H9 (cell line): ENCODE data around the gene C10orf120. TPM values are rescaled to one million over a fixed set of nuclear protein-coding genes. Genes with fewer than 3 reads are reported as not detected.

Experiments
- DNase-seq: peaks from one replicate; pipeline ENCODE4 v3.0.0-alpha.2; 2017
- H2AFZ ChIP-seq: one replicate; pipeline ENCODE4 v1.6.1; 2013; ENCODE audit warnings: mild to moderate bottlenecking, low read length, control low read depth, moderate library complexity
- H2AK5ac ChIP-seq: 2 replicates; pipeline ENCODE4 v1.6.1; 2013; ENCODE audit warnings: low read length, control low read depth, mixed read lengths; ENCODE audit not compliant: insufficient read length
- H2BK120ac ChIP-seq: one replicate; pipeline ENCODE4 v1.6.1; 2013; ENCODE audit warnings: low read depth, mild to moderate bottlenecking, low read length, control low read depth, inconsistent platforms; ENCODE audit not compliant: poor library complexity, severe bottlenecking
- H2BK12ac ChIP-seq: 2 replicates; pipeline ENCODE4 v1.6.1; 2013; ENCODE audit warnings: low read length, control low read depth, mixed read lengths, low read depth; ENCODE audit not compliant: insufficient read length
- H2BK15ac ChIP-seq: 2 replicates; pipeline ENCODE4 v1.6.1; 2013; ENCODE audit warnings: low read depth, low read length, control low read depth
- H2BK20ac ChIP-seq: one replicate; pipeline ENCODE4 v1.6.1; 2013; ENCODE audit warnings: low read depth, mild to moderate bottlenecking, low read length, control low read depth, inconsistent platforms; ENCODE audit not compliant: poor library complexity, severe bottlenecking
- H2BK5ac ChIP-seq: 2 replicates; pipeline ENCODE4 v1.6.1; 2013; ENCODE audit warnings: low read length, control low read depth, mixed read lengths; ENCODE audit not compliant: insufficient read length
- H3K14ac ChIP-seq: 2 replicates; pipeline ENCODE4 v1.6.1; 2013; ENCODE audit warnings: low read length, control low read depth; ENCODE audit not compliant: insufficient read depth
- H3K18ac ChIP-seq: 2 replicates; pipeline ENCODE4 v1.6.1; 2013; ENCODE audit warnings: low read depth, mild to moderate bottlenecking, mixed read lengths, low read length, control low read depth; ENCODE audit not compliant: insufficient read length
- H3K23ac ChIP-seq: 2 replicates; pipeline ENCODE4 v1.6.1; 2013; ENCODE audit warnings: low read length, control low read depth, mixed read lengths, low read depth; ENCODE audit not compliant: insufficient read length
- H3K23me2 ChIP-seq: 2 replicates; pipeline ENCODE4 v1.6.1; 2013; ENCODE audit warnings: low read depth, mild to moderate bottlenecking, mixed read lengths, low read length, control low read depth; ENCODE audit not compliant: insufficient read length, poor library complexity, severe bottlenecking
- H3K27ac ChIP-seq: 2 replicates; pipeline ENCODE4 v1.5.1; 2013; ENCODE audit warnings: low read length, control low read depth, mixed read lengths, low read depth; ENCODE audit not compliant: insufficient read length
- H3K27me3 ChIP-seq: 2 replicates; pipeline ENCODE4 v1.6.1; 2013; ENCODE audit warnings: low read length, control low read depth, inconsistent platforms; ENCODE audit not compliant: insufficient read depth
- H3K4ac ChIP-seq: 2 replicates; pipeline ENCODE4 v1.6.1; 2013; ENCODE audit warnings: low read depth, mild to moderate bottlenecking, control low read depth, inconsistent platforms, low read length, moderate library complexity
- H3K4me1 ChIP-seq: 2 replicates; pipeline ENCODE4 v1.6.1; 2013; ENCODE audit warnings: low read length, control low read depth, inconsistent platforms; ENCODE audit not compliant: insufficient read depth
- H3K4me2 ChIP-seq: 2 replicates; pipeline ENCODE4 v1.6.1; 2013; ENCODE audit warnings: low read length, control low read depth, mixed read lengths; ENCODE audit not compliant: insufficient read length, insufficient read depth
- H3K56ac ChIP-seq: 2 replicates; pipeline ENCODE4 v1.6.1; 2013; ENCODE audit warnings: low read depth, mild to moderate bottlenecking, mixed read lengths, low read length, control low read depth; ENCODE audit not compliant: insufficient read length
- H3K79me1 ChIP-seq: 2 replicates; pipeline ENCODE4 v1.6.1; 2013; ENCODE audit warnings: low read depth, mild to moderate bottlenecking, moderate library complexity, low read length, control low read depth, inconsistent platforms; ENCODE audit not compliant: insufficient read depth, poor library complexity, severe bottlenecking
- H3K79me2 ChIP-seq: 2 replicates; pipeline ENCODE4 v1.6.1; 2013; ENCODE audit warnings: low read length, control low read depth, inconsistent platforms; ENCODE audit not compliant: insufficient read depth
- H3K9ac ChIP-seq: 2 replicates; pipeline ENCODE4 v1.6.1; 2013; ENCODE audit warnings: low read length, control low read depth, mixed read lengths; ENCODE audit not compliant: insufficient read length; ENCODE audit errors: extremely low read depth
- H3K9me3 ChIP-seq: one replicate; pipeline ENCODE4 v1.6.1; 2013; ENCODE audit warnings: low read depth, low read length, inconsistent platforms; ENCODE audit not compliant: control insufficient read depth
- H3T11ph ChIP-seq: one replicate; pipeline ENCODE4 v1.6.1; 2013; ENCODE audit warnings: mild to moderate bottlenecking, low read length, control low read depth, inconsistent platforms
- H4K20me1 ChIP-seq: one replicate; pipeline ENCODE4 v1.6.1; 2013; ENCODE audit not compliant: control insufficient read depth, insufficient read length, insufficient read depth
- H4K5ac ChIP-seq: 2 replicates; pipeline ENCODE4 v1.6.1; 2013; ENCODE audit warnings: low read depth, mild to moderate bottlenecking, mixed read lengths, low read length, control low read depth; ENCODE audit not compliant: insufficient read length
- H4K8ac ChIP-seq: replicated peaks from 2 replicates; pipeline ENCODE4 v1.6.1; 2013; ENCODE audit warnings: low read length, control low read depth, mixed read lengths, low read depth; ENCODE audit not compliant: insufficient read length
- H4K91ac ChIP-seq: 2 replicates; pipeline ENCODE4 v1.6.1; 2013; ENCODE audit warnings: low read depth, mild to moderate bottlenecking, moderate library complexity, mixed read lengths, low read length, control low read depth; ENCODE audit not compliant: insufficient read length
- H3K27ac Mint-ChIP-seq, 3 experiments: 2 replicates in 2 of 3; 3 replicates in 1 of 3; pipeline ENCODE4 v1.8.0; 2020 to 2021; ENCODE audit warnings: mixed read lengths in 3 of 3, mild to moderate bottlenecking in 1 of 3, moderate library complexity in 1 of 3
- H3K27me3 Mint-ChIP-seq: 2 replicates; pipeline ENCODE4 v1.8.0; 2021; ENCODE audit warnings: low read depth, mild to moderate bottlenecking, moderate library complexity, mixed read lengths
- H3K36me3 Mint-ChIP-seq, 3 experiments: 2 replicates in 2 of 3; 3 replicates in 1 of 3; pipeline ENCODE4 v1.8.0; 2020 to 2021; ENCODE audit warnings: low read depth in 3 of 3, mixed read lengths in 3 of 3; ENCODE audit not compliant: insufficient read depth in 1 of 3
- H3K4me1 Mint-ChIP-seq, 2 experiments: 2 replicates each; pipeline ENCODE4 v1.8.0; 2020; ENCODE audit warnings: mixed read lengths in 2 of 2
- H3K4me3 Mint-ChIP-seq, 2 experiments: 2 replicates in 1 of 2; 3 replicates in 1 of 2; pipeline ENCODE4 v1.8.0; 2020 to 2021; ENCODE audit warnings: mild to moderate bottlenecking in 2 of 2, mixed read lengths in 2 of 2, moderate library complexity in 1 of 2
- H3K9me3 Mint-ChIP-seq, 2 experiments: 2 replicates in 1 of 2; 3 replicates in 1 of 2; pipeline ENCODE4 v1.8.0; 2020; ENCODE audit warnings: mild to moderate bottlenecking in 2 of 2, mixed read lengths in 2 of 2, moderate library complexity in 1 of 2
- CTCF ChIP-seq: fragments of 200-600 bp; sonication (generic); conservative IDR thresholded peaks from 3 replicates; pipeline ENCODE4 v1.8.0; 2021; ENCODE audit warnings: antibody characterized with exemption, mild to moderate bottlenecking
- WGBS: extraction: QIAGEN DNeasy Blood & Tissue Kit; methylation state at CpG from one replicate; pipeline ENCODE4 v1.1.7; 2013; ENCODE audit warnings: missing lambda C conversion rate, low lambda C conversion rate, mixed read lengths; ENCODE audit not compliant: insufficient read length; ENCODE audit errors: extremely low coverage; 5-methylcytosine and 5-hydroxymethylcytosine counted together
- total RNA-seq: library from RNA; stranded (reverse); gene quantifications from 2 replicates; pipeline ENCODE4 v1.2.1, GENCODE V29; 2021

C10orf120 gene
- total RNA-seq, 1 experiment from 2014 or later: not detected

- Mint-ChIP-seq H3K36me3 (no peaks in the 10 kb centered on the region), H3K9me3 (no peaks in the 10 kb centered on the region; a peak in 1 of 5 replicates), H3K27ac (no peak overlapping the region), H3K4me3 (no peak overlapping the region), H3K4me1 (peaks cover 3 to 4% of the 10 kb centered on the region in 2 experiments; a peak in 1 of 4 replicates), H3K27me3 (peaks cover 14% of the 10 kb centered on the region)
- Histone ChIP-seq H3K23ac (no peak overlapping the region), H2BK20ac (no peak overlapping the region), H3K27ac (no peak overlapping the region), H2BK120ac (no peak overlapping the region), H2BK5ac (no peak overlapping the region), H3K23me2 (no peaks in the 10 kb centered on the region), H4K8ac (no peak overlapping the region), H3K18ac (no peak overlapping the region), H3K9me3 (no peaks in the 10 kb centered on the region), H2BK15ac (no peak overlapping the region), H2BK12ac (no peak overlapping the region), H3K9ac (no peak overlapping the region), H3K14ac (no peak overlapping the region), H3T11ph (no peak overlapping the region), H3K79me1 (no peaks in the 10 kb centered on the region), H4K5ac (no peak overlapping the region), H3K4me1 (no peaks in the 10 kb centered on the region), H2AFZ (no peak overlapping the region), H4K20me1 (no peaks in the 10 kb centered on the region), H4K91ac (no peak overlapping the region), H3K79me2 (no peaks in the 10 kb centered on the region), H3K27me3 (no peaks in the 10 kb centered on the region), H3K4me2 (no peak overlapping the region), H3K56ac (no peak overlapping the region), H2AK5ac (no peak overlapping the region), H3K4ac (no peak overlapping the region)
- TF ChIP-seq CTCF: no peak
- WGBS: no CpG with 5 or more reads among the region's 2 CpGs
- no peak for DNase-seq
These were observed 43.3 kb downstream of the C10orf120 start for GRCh38 chr10:122656308-122656705.
